Activated CD4-positive, alpha-beta memory T cell treated with anti-CD3 and anti-CD28 coated beads for 36 hours (primary cell): Measurements from ENCODE around the gene DPEP3. TPM values are rescaled to one million over a fixed set of nuclear protein-coding genes. Genes with fewer than 3 reads are reported as not detected.
"Not testable (repeated sequence)": the region's sequence is repeated elsewhere in the genome, so short reads cannot be mapped to it uniquely, and the experiment has no call there.

Experiments used
- CTCF ChIA-PET: fragments of 350-600 bp; sonication (Branson Sonifier 250); formaldehyde crosslinking; loops from one replicate; lab custom pipeline; 2021; ENCODE audit warnings: antibody characterized with exemption, inconsistent platforms; lab: Charles Lee
- POLR2A ChIA-PET: fragments of 350-600 bp; sonication (Branson Sonifier 250); formaldehyde crosslinking; loops from one replicate; lab custom pipeline; 2021; ENCODE audit warnings: antibody characterized with exemption; lab: Charles Lee
- DNase-seq: peaks from one replicate; pipeline ENCODE4 v3.0.0-alpha.2; 2020
- H3K27ac Mint-ChIP-seq: one replicate; pipeline ENCODE4 v1.8.0; 2021; ENCODE audit warnings: mixed read lengths
- H3K27me3 Mint-ChIP-seq: one replicate; pipeline ENCODE4 v1.8.0; 2021; ENCODE audit warnings: mixed read lengths
- H3K36me3 Mint-ChIP-seq: one replicate; pipeline ENCODE4 v1.8.0; 2021; ENCODE audit warnings: mixed read lengths
- H3K4me1 Mint-ChIP-seq: one replicate; pipeline ENCODE4 v1.8.0; 2021; ENCODE audit warnings: low read depth, mixed read lengths
- H3K4me3 Mint-ChIP-seq: one replicate; pipeline ENCODE4 v1.8.0; 2021; ENCODE audit warnings: mild to moderate bottlenecking, mixed read lengths
- H3K9me3 Mint-ChIP-seq: one replicate; pipeline ENCODE4 v1.8.0; 2021; ENCODE audit warnings: mixed read lengths
- intact Hi-C: fragments of 100-400 bp; cut with micrococcal nuclease; formaldehyde crosslinking; loops from one replicate; pipeline ENCODE4 v1.15.1; 2023
- total RNA-seq, 2 experiments: library from RNA; stranded (reverse); gene quantifications; one replicate each; pipeline ENCODE4 v1.2.3, GENCODE V29; 2021

DPEP3 gene
- total RNA-seq, 2 experiments from 2014 or later, result not detected

GRCh38 chr16:68005786-68006286 lies 25.5 kb upstream of the DPEP3 start:
- ChIA-PET POLR2A (interaction anchor here (0.6 to 2.6 kb wide), 4 partner anchors 17 to 109 kb away, joined by 3 to 17 read pairs (median 4); partner anchors contain the start of genes DDX28 and DUS2), CTCF (interaction anchor here (0.7 to 2.2 kb wide), 8 partner anchors 10 to 515 kb away, joined by 3 to 11 read pairs (median 3); partner anchors contain the start of genes DDX28 and DUS2)
- H3K4me3 Mint-ChIP-seq, result no peak overlapping the region
- no peaks in the 10 kb centered on the region for H3K9me3 Mint-ChIP-seq
- peak overlapping the region; percentile 78 for H3K27ac Mint-ChIP-seq
- intact Hi-C loops, result no loop called here
- peaks cover 29% of the 10 kb centered on the region for H3K4me1 Mint-ChIP-seq
- H3K36me3 Mint-ChIP-seq, result no peaks in the 10 kb centered on the region
- DNase-seq, result peak; percentile 55
- H3K27me3 Mint-ChIP-seq, result no peaks in the 10 kb centered on the region

DNA sequence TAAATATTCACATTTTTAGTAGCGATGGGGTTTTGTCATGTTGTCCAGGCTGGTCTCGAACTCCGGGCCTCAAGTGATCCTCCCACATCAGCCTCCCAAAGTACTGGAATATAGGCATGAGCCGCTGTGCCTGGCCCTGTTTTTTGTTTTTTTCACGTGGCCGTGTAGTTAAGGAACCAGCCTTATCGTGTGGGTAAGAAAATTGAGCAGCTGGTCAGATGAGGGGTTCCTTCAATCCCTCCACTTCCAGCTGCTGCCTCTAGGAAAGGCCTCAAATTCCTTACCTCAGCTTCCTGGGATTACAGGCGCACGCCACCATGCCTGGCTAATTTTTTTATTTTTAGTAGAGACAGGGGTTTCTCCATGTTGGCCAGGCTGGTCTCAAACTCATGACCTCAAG lies 24.9 kb upstream of the DPEP3 start:
- ChIA-PET POLR2A (interaction anchor here (1.3 to 2.6 kb wide), 3 partner anchors 18 to 70 kb away, joined by 3 to 17 read pairs (median 4); partner anchors contain the start of genes DDX28 and DUS2), CTCF (interaction anchor here (0.7 to 2.2 kb wide), 7 partner anchors 11 to 516 kb away, joined by 3 to 11 read pairs (median 3); partner anchors contain the start of genes DDX28 and DUS2)
- peaks cover 35% of the 10 kb centered on the region for H3K4me1 Mint-ChIP-seq
- H3K27ac Mint-ChIP-seq, result peak overlapping the region; percentile 78
- no peak for DNase-seq
- H3K4me3 Mint-ChIP-seq, result no peak overlapping the region
- intact Hi-C loops, result no loop called here
- no peaks in the 10 kb centered on the region for H3K9me3 Mint-ChIP-seq
- H3K36me3 Mint-ChIP-seq, result no peaks in the 10 kb centered on the region
- no peaks in the 10 kb centered on the region for H3K27me3 Mint-ChIP-seq

DNA sequence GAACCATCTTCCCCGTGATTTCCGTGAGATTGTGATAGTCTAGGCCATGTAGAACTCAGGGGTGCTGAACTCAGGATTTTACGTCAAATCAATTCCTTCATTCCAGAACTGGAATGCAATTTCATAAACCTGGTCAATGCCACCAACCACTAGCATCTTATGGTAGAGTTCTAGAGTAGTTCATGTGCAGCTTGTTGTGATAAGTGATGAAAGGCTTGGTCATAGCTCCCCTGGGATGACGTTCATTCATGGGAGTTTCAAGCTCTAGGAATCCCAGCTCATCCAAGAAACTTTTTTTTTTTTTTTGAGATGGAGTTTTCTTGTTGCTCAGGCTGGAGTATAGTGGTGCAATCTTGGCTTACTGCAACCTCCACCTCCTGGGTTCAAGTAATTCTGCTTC lies 22.7 kb upstream of the DPEP3 start:
- Mint-ChIP-seq H3K27ac (no peak overlapping the region), H3K4me1 (peaks cover 50% of the 10 kb centered on the region), H3K36me3 (no peaks in the 10 kb centered on the region), H3K9me3 (no peaks in the 10 kb centered on the region), H3K27me3 (no peaks in the 10 kb centered on the region), H3K4me3 (no peak overlapping the region)
- ChIA-PET CTCF (interaction anchor here (0.6 to 2.6 kb wide), 6 partner anchors 9 to 258 kb away, joined by 3 to 9 read pairs (median 4); no protein-coding TSS in a partner anchor), POLR2A (interaction anchor here (0.6 to 1.7 kb wide), 2 partner anchors 68 to 70 kb away, joined by 3 read pairs; no protein-coding TSS in a partner anchor)
- intact Hi-C loops, result no loop called here
- no peak for DNase-seq

- Mint-ChIP-seq H3K27me3 (no peaks in the 10 kb centered on the region), H3K4me3 (peak overlapping the region; percentile 72), H3K36me3 (no peaks in the 10 kb centered on the region), H3K4me1 (peaks cover 52% of the 10 kb centered on the region), H3K9me3 (no peaks in the 10 kb centered on the region), H3K27ac (peak overlapping the region; percentile 88)
- no peak for DNase-seq
- POLR2A ChIA-PET, result no interaction called here
- intact Hi-C loops, result no loop called here
- CTCF ChIA-PET, result interaction anchor here (0.7 to 4.3 kb wide), 2 partner anchors 24 to 40 kb away, joined by 3 to 14 read pairs; no protein-coding TSS in a partner anchor
Observed at GRCh38 chr16:68000450-68000849, 20.2 kb upstream of the DPEP3 start.

GRCh38 chr16:67999985-68000384 lies 19.7 kb upstream of the DPEP3 start:
- intact Hi-C loops, result loop anchor here (2.0 to 5.0 kb wide), 3 partner anchors 31 to 82 kb away; partner anchors contain the start of genes PSMB10 and SLC12A4
- Mint-ChIP-seq H3K27me3 (no peaks in the 10 kb centered on the region), H3K4me3 (peak overlapping the region; percentile 72), H3K4me1 (peaks cover 52% of the 10 kb centered on the region), H3K36me3 (no peaks in the 10 kb centered on the region), H3K9me3 (no peaks in the 10 kb centered on the region), H3K27ac (peak overlapping the region; percentile 88)
- CTCF ChIA-PET, result interaction anchor here (0.7 to 4.3 kb wide), 2 partner anchors 24 to 41 kb away, joined by 3 to 14 read pairs; no protein-coding TSS in a partner anchor
- no peak for DNase-seq
- POLR2A ChIA-PET, result interaction anchor here (2.5 kb wide), 1 partner anchor 23 kb away, joined by 10 read pairs; the partner anchor contains the start of genes DDX28 and DUS2

GRCh38 chr16:67998779-67999688 lies 18.7 kb upstream of the DPEP3 start, which contains the start of gene DPEP2:
Gene DPEP2, minus strand, starts transcription at chr16:67999484. Its CDS starts 6,272 bp downstream, at chr16:67993212.
- not testable (repeated sequence) for H3K9me3 Mint-ChIP-seq, H3K36me3 Mint-ChIP-seq, H3K27me3 Mint-ChIP-seq
- peak within 1 kb of the TSS; percentile 88 for H3K27ac Mint-ChIP-seq
- peak; percentile 77 for DNase-seq
- CTCF ChIA-PET, result interaction anchor here (0.6 to 4.3 kb wide), 2 partner anchors 8 to 42 kb away, joined by 3 to 14 read pairs; no protein-coding TSS in a partner anchor
- POLR2A ChIA-PET, result interaction anchor here (1.5 to 2.5 kb wide), 3 partner anchors 24 to 87 kb away, joined by 5 to 10 read pairs (median 5); partner anchors contain the start of genes DDX28, DUS2 and NFATC3
- intact Hi-C loops, result loop anchor here (2.0 to 5.0 kb wide), 3 partner anchors 30 to 83 kb away; partner anchors contain the start of genes PSMB10 and SLC12A4
- H3K4me3 Mint-ChIP-seq, result peak within 1 kb of the TSS; percentile 72
- peaks cover 53% of the 10 kb centered on the region for H3K4me1 Mint-ChIP-seq

- Mint-ChIP-seq H3K27ac (peak overlapping the region; percentile 88), H3K4me1 (peaks cover 60% of the 10 kb centered on the region)
- not testable (repeated sequence) for H3K36me3 Mint-ChIP-seq, H3K9me3 Mint-ChIP-seq, H3K4me3 Mint-ChIP-seq, H3K27me3 Mint-ChIP-seq, DNase-seq
- CTCF ChIA-PET, result interaction anchor here (0.6 to 4.3 kb wide), 2 partner anchors 9 to 42 kb away, joined by 3 to 14 read pairs; no protein-coding TSS in a partner anchor
- POLR2A ChIA-PET, result interaction anchor here (1.5 to 2.5 kb wide), 3 partner anchors 24 to 87 kb away, joined by 5 to 10 read pairs (median 5); partner anchors contain the start of genes DDX28, DUS2 and NFATC3
- intact Hi-C loops, result loop anchor here (2.0 to 5.0 kb wide), 3 partner anchors 30 to 84 kb away; partner anchors contain the start of genes PSMB10 and SLC12A4
Observed at GRCh38 chr16:67998231-67998778, 18.0 kb upstream of the DPEP3 start.

DNA sequence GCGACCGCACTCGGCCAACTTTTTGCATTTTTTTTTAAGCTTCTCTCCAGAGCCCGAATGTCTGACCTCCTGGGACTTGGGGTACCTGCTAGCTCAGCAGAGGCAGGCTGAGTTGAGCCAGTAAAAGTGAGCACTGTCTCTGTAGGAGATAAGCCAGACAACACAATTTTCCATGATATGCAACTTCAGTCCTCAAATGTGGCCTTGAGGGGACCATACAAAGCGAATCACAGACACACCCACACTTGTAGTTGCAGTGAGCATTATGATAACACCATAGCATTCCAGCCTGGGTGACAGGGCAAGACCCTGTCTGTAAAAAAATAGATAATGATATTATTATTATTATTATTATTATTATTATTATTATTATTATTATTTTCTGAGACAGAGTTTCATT lies 16.4 kb upstream of the DPEP3 start:
- H3K27ac Mint-ChIP-seq, result peak overlapping the region; percentile 64
- H3K27me3 Mint-ChIP-seq, result no peaks in the 10 kb centered on the region
- no peaks in the 10 kb centered on the region for H3K36me3 Mint-ChIP-seq
- ChIA-PET CTCF (interaction anchor here (1.0 to 1.1 kb wide), 2 partner anchors 9 to 44 kb away, joined by 3 to 5 read pairs; no protein-coding TSS in a partner anchor), POLR2A (no interaction called here)
- no peak for DNase-seq
- intact Hi-C loops, result loop anchor here (5.0 kb wide), 2 partner anchors 59 to 86 kb away; partner anchors contain the start of gene PSMB10
- peaks cover 63% of the 10 kb centered on the region for H3K4me1 Mint-ChIP-seq
- H3K4me3 Mint-ChIP-seq, result no peak overlapping the region
- H3K9me3 Mint-ChIP-seq, result no peaks in the 10 kb centered on the region

DNA sequence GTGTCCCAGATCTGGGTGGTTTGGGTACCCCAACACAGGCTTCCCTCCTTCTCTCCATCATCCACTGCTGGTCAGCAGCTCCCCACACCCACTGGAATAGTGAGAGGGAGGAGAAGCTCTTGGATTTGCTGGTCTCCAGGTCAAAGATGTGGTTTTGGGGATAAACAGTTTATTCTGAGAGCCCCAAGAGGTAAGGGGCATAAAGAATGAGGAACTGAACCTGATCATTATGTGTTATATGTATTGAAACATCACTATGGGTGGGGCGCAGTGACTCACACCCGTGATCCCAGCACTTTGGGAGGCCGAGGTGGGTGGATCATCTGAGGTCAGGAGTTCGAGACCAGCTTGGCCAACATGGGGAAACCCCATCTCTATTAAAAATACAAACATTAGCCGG lies 15.1 kb upstream of the DPEP3 start:
- ChIA-PET CTCF (interaction anchor here (0.6 to 2.3 kb wide), 3 partner anchors 11 to 241 kb away, joined by 3 to 19 read pairs (median 3); no protein-coding TSS in a partner anchor), POLR2A (interaction anchor here (0.6 kb wide), 1 partner anchor 95 kb away, joined by 3 read pairs; no protein-coding TSS in a partner anchor)
- Mint-ChIP-seq H3K9me3 (no peaks in the 10 kb centered on the region), H3K36me3 (no peaks in the 10 kb centered on the region), H3K27me3 (no peaks in the 10 kb centered on the region), H3K4me3 (peak overlapping the region; percentile 31), H3K4me1 (peaks cover 56% of the 10 kb centered on the region), H3K27ac (peak overlapping the region; percentile 59)
- peak; percentile 53 for DNase-seq
- intact Hi-C loops, result loop anchor here (5.0 kb wide), 2 partner anchors 58 to 87 kb away; partner anchors contain the start of gene PSMB10

DNA sequence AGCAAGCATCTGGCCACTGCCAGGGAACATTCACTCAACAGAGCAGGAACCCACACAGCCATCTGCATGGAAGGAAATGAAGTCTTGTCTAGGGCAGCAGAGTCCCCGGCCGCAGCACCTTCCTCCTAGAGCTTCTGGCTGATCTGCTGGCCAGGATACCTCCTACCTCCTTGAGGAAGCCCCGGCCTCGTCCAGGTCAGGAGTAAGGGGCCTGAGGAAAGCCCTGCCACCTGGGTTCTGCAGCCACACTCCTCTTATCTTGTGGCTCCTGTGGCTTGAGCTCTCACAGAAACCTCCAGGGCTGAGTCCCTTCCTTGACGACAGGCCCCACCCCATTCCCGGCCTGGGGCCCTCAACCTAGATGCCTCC lies 13.7 kb upstream of the DPEP3 start:
- not testable (repeated sequence) for H3K9me3 Mint-ChIP-seq

More for the DNA sequence above, 13.7 kb upstream of the DPEP3 start:
- H3K4me3 Mint-ChIP-seq, result peak overlapping the region; percentile 73
- H3K27me3 Mint-ChIP-seq, H3K36me3 Mint-ChIP-seq, intact Hi-C loops: not testable (repeated sequence)
- peaks cover 42% of the 10 kb centered on the region for H3K4me1 Mint-ChIP-seq
- DNase-seq, result peak; percentile 22
- H3K27ac Mint-ChIP-seq, result peak overlapping the region; percentile 94
- ChIA-PET POLR2A (interaction anchor here (1.3 kb wide), 1 partner anchor 28 kb away, joined by 3 read pairs; no protein-coding TSS in a partner anchor), CTCF (interaction anchor here (0.6 to 2.3 kb wide), 11 partner anchors 9 to 235 kb away, joined by 3 to 19 read pairs (median 4); partner anchors contain the start of gene DUS2)
